ENCODE measurements around the gene OPRD1.

The OPRD1 gene

DNA sequence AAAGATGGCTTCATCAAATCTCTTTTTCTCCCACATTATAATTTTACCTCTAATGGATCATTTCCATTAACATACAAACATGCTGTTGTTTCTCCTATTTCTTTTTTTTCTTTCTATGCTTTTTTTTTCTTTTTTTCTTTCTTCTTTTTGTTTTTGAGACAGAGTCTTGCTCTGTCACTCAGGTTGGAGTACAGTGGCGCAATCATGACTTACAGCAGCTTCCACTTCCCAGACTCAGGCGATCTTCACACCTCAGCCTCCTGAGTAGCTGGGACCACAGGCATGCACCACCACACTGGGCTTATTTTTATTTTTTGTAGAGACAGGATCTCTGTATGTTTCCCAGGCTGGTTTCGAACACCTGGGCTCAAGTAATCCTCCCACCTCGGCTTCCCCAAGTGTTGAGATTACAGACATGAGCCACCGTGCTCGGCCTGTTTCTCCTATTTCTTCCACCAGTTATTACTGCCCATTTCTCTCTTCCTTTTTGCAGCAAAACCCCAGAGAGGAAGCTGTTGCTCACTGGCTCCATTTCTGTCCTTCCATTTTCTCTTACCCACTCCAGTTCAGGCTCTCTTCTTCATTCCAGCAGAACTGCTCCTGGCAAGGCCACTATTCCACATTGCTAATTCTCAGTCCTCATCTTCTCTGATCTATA lies 32.1 kb upstream of the OPRD1 start:
- H2AFZ ChIP-seq (ENCODE audit: low read depth): no peak overlapping the region
- no peak overlapping the region for H3K4me2 ChIP-seq
- no peak overlapping the region for H3K4me3 ChIP-seq (IDR thresholded peaks at IDR 0.05; ENCODE audit: insufficient read depth, low read depth, low read length)
- H3K79me2 ChIP-seq (ENCODE audit: insufficient read depth, low read depth): no peaks in the 10 kb centered on the region
- no peak overlapping the region for H3K9ac ChIP-seq
- H3K4me1 ChIP-seq (ENCODE audit: low read depth, poor library complexity, severe bottlenecking): no peaks in the 10 kb centered on the region
- TF ChIP-seq, protein P1, sequence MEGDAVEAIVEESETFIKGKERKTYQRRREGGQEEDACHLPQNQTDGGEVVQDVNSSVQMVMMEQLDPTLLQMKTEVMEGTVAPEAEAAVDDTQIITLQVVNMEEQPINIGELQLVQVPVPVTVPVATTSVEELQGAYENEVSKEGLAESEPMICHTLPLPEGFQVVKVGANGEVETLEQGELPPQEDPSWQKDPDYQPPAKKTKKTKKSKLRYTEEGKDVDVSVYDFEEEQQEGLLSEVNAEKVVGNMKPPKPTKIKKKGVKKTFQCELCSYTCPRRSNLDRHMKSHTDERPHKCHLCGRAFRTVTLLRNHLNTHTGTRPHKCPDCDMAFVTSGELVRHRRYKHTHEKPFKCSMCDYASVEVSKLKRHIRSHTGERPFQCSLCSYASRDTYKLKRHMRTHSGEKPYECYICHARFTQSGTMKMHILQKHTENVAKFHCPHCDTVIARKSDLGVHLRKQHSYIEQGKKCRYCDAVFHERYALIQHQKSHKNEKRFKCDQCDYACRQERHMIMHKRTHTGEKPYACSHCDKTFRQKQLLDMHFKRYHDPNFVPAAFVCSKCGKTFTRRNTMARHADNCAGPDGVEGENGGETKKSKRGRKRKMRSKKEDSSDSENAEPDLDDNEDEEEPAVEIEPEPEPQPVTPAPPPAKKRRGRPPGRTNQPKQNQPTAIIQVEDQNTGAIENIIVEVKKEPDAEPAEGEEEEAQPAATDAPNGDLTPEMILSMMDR (conservative IDR thresholded peaks at IDR 0.05; ENCODE audit: low read depth, low read length): no peak
- no peaks in the 10 kb centered on the region for H3K36me3 ChIP-seq (ENCODE audit: insufficient read depth)
- no peaks in the 10 kb centered on the region for H3K27me3 ChIP-seq (ENCODE audit: insufficient read depth, low read depth)
- no peak overlapping the region for H3K27ac ChIP-seq
- no peaks in the 10 kb centered on the region for H4K20me1 ChIP-seq (ENCODE audit: insufficient read depth)

DNA sequence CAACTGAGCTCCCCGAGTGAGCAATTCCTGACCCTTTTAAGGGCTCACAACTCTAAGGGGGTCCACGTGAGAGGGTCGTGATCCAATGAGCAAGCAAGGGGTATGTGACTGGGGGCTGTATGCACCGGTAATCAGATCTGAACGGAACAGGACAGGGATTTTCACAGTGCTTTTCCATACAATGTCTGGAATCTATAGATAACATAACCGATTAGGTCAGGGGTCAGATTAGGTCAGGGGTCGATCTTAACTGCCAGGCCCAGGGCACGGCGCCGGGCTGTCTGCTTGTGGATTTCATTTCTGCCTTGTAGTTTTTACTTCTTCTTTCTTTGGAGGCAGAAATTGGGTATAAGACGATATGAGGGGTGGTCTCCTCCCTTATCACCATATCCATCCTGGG lies 30.7 kb upstream of the OPRD1 start:
- TF ChIP-seq, protein P1 (conservative IDR thresholded peaks at IDR 0.05; ENCODE audit: low read depth, low read length): no peak

DNA sequence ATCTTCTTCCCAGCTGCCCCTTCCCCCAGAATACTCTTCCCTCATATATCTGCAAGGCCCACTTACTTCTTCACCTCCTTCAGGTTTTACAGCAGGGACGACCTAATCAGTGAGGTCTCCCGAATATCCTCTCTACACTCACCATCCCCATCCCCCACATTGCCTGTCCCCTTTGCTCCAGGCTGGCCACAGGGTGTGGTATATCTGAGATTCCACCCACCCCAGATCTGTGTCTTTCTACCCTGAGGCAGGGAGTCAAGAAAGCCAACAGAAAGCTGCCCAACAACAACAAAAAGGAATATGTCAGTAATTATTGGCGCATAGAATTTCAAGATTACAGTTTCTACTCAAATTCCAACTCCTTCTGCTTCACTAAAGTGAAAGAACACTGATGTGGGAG lies 30.0 kb upstream of the OPRD1 start:
- TF ChIP-seq, protein P1 (conservative IDR thresholded peaks at IDR 0.05; ENCODE audit: low read depth, low read length): no peak
- H3K4me3 ChIP-seq (IDR thresholded peaks at IDR 0.05; ENCODE audit: insufficient read depth, low read depth, low read length): no peak overlapping the region
- H3K4me2 ChIP-seq: no peak overlapping the region
- no peaks in the 10 kb centered on the region for H3K27me3 ChIP-seq (ENCODE audit: insufficient read depth, low read depth)
- no peaks in the 10 kb centered on the region for H4K20me1 ChIP-seq (ENCODE audit: insufficient read depth)
- H3K79me2 ChIP-seq (ENCODE audit: insufficient read depth, low read depth): no peaks in the 10 kb centered on the region
- no peaks in the 10 kb centered on the region for H3K36me3 ChIP-seq (ENCODE audit: insufficient read depth)
- H3K27ac ChIP-seq: no peak overlapping the region
- H3K9ac ChIP-seq: no peak overlapping the region
- no peak overlapping the region for H2AFZ ChIP-seq (ENCODE audit: low read depth)
- no peaks in the 10 kb centered on the region for H3K4me1 ChIP-seq (ENCODE audit: low read depth, poor library complexity, severe bottlenecking)

More for the DNA sequence above, 30.7 kb upstream of the OPRD1 start:
- no peaks in the 10 kb centered on the region for H3K27me3 ChIP-seq (ENCODE audit: insufficient read depth, low read depth)
- no peak overlapping the region for H3K9ac ChIP-seq
- H2AFZ ChIP-seq (ENCODE audit: low read depth): no peak overlapping the region
- H3K27ac ChIP-seq: no peak overlapping the region
- no peaks in the 10 kb centered on the region for H3K4me1 ChIP-seq (ENCODE audit: low read depth, poor library complexity, severe bottlenecking)
- no peak overlapping the region for H3K4me2 ChIP-seq
- H3K36me3 ChIP-seq (ENCODE audit: insufficient read depth): no peaks in the 10 kb centered on the region
- no peaks in the 10 kb centered on the region for H4K20me1 ChIP-seq (ENCODE audit: insufficient read depth)
- no peaks in the 10 kb centered on the region for H3K79me2 ChIP-seq (ENCODE audit: insufficient read depth, low read depth)
- H3K4me3 ChIP-seq (IDR thresholded peaks at IDR 0.05; ENCODE audit: insufficient read depth, low read depth, low read length): no peak overlapping the region

DNA sequence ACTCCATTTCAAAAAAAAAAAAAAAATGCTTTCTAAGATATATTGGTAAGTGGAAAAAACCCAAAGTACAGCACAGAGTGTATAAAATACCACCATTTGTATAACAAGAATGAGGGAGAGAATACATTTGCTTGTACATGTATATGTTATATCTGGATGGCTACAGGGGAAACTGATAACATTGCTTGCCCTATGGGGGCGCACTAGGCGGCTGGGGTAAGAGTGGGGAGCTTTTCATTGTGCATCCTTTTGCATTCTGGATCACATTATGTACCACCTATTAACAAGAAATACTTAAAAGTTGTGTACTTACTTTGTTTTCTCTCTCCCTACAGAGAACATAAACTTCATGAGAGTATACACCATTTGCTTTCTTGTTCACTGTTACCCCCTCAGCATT lies 28.6 kb upstream of the OPRD1 start:
- Histone ChIP-seq H3K9ac (no peak overlapping the region), H3K27me3 (ENCODE audit: insufficient read depth, low read depth) (no peaks in the 10 kb centered on the region), H2AFZ (ENCODE audit: low read depth) (no peak overlapping the region), H3K4me1 (ENCODE audit: low read depth, poor library complexity, severe bottlenecking) (no peaks in the 10 kb centered on the region), H4K20me1 (ENCODE audit: insufficient read depth) (no peaks in the 10 kb centered on the region), H3K4me3 (IDR thresholded peaks at IDR 0.05; ENCODE audit: insufficient read depth, low read depth, low read length) (no peak overlapping the region), H3K4me2 (no peak overlapping the region), H3K36me3 (ENCODE audit: insufficient read depth) (no peaks in the 10 kb centered on the region), H3K27ac (no peak overlapping the region), H3K79me2 (ENCODE audit: insufficient read depth, low read depth) (no peaks in the 10 kb centered on the region)
- TF ChIP-seq, protein P1 (conservative IDR thresholded peaks at IDR 0.05; ENCODE audit: low read depth, low read length): no peak
